ENCODE data around the gene MTHFD1.
"Not testable (repeated sequence)": the region's sequence is repeated elsewhere in the genome, so short reads cannot be mapped to it uniquely, and the experiment has no call there.

- not testable (repeated sequence) for TF ChIP-seq POLR2A, POLR2AphosphoS5 (IDR thresholded peaks at IDR 0.05; ENCODE audit: low read depth, low read length)
These were observed 22.7 kb upstream of the MTHFD1 start for GRCh38 chr14:64365358-64365889.
